ENCODE measurements around the gene STK35.
A peak's percentile ranks its signal among the peaks of the same experiment; 100 is the strongest.
"Not testable (repeated sequence)": the region's sequence is repeated elsewhere in the genome, so short reads cannot be mapped to it uniquely, and the experiment has no call there.

The STK35 gene

GRCh38 chr20:2169456-2170088 lies 67.9 kb downstream of the STK35 start:
- no peak overlapping the region for H3K23ac ChIP-seq (ENCODE audit: low read length)
- no peak overlapping the region for H2BK120ac ChIP-seq (ENCODE audit: insufficient read depth, low read length, poor library complexity)
- H3K9me3 ChIP-seq (ENCODE audit: insufficient read depth, low read depth, low read length): no peaks in the 10 kb centered on the region
- H3K36me3 ChIP-seq (ENCODE audit: control insufficient read depth in 1 of 2, insufficient read depth in 2 of 2, low read length in 2 of 2): no peaks in the 10 kb centered on the region
- H4K91ac ChIP-seq (ENCODE audit: low read depth, low read length): no peak overlapping the region
- H2AK5ac ChIP-seq (ENCODE audit: low read length): no peak overlapping the region
- no peak overlapping the region for H2AFZ ChIP-seq (ENCODE audit: insufficient read depth, low read length, poor library complexity)
- no peak overlapping the region for H3K4me2 ChIP-seq (ENCODE audit: low read length)
- peaks cover 4% of the 10 kb centered on the region in 2 experiments for H3K4me1 ChIP-seq (ENCODE audit: control insufficient read depth in 1 of 2, insufficient read depth in 2 of 2, low read length in 2 of 2)
- no peak overlapping the region for H4K12ac ChIP-seq (ENCODE audit: low read depth, low read length)
- no peak overlapping the region for H3K4ac ChIP-seq (ENCODE audit: low read depth, low read length)
- H3K27ac ChIP-seq (ENCODE audit: low read depth, low read length): no peak overlapping the region
- H3K79me2 ChIP-seq (ENCODE audit: control insufficient read depth, insufficient read depth, low read length, poor library complexity): no peaks in the 10 kb centered on the region
- no peak overlapping the region for H3K4me3 ChIP-seq (ENCODE audit: low read depth, low read length)
- no peak overlapping the region for H3K14ac ChIP-seq (ENCODE audit: low read length)
- no peak overlapping the region for H4K8ac ChIP-seq (ENCODE audit: low read depth, low read length)
- WGBS (ENCODE audit: extremely low coverage, insufficient coverage, insufficient read length): no CpG with 5 or more reads among the region's 12 CpGs
- H2BK5ac ChIP-seq (ENCODE audit: low read depth, low read length, poor library complexity): no peak overlapping the region
- H2BK12ac ChIP-seq (ENCODE audit: low read length): no peak overlapping the region
- no peaks in the 10 kb centered on the region for H3K27me3 ChIP-seq (ENCODE audit: insufficient read depth, low read length)
- no peak overlapping the region for H3K9ac ChIP-seq (ENCODE audit: low read length)
- no peaks in the 10 kb centered on the region for H3K79me1 ChIP-seq (ENCODE audit: low read length)
- H3K18ac ChIP-seq (ENCODE audit: low read length): no peak overlapping the region
- no peak for DNase-seq

GRCh38 chr20:2170404-2170803 lies 68.8 kb downstream of the STK35 start:
- Histone ChIP-seq H3K23ac (ENCODE audit: low read length) (no peak overlapping the region), H2BK120ac (ENCODE audit: insufficient read depth, low read length, poor library complexity) (no peak overlapping the region), H3K27ac (ENCODE audit: low read depth, low read length) (no peak overlapping the region), H2AFZ (ENCODE audit: insufficient read depth, low read length, poor library complexity) (no peak overlapping the region), H3K14ac (ENCODE audit: low read length) (no peak overlapping the region), H2BK12ac (ENCODE audit: low read length) (no peak overlapping the region), H4K8ac (ENCODE audit: low read depth, low read length) (no peak overlapping the region), H2AK5ac (ENCODE audit: low read length) (no peak overlapping the region), H3K4me2 (ENCODE audit: low read length) (no peak overlapping the region), H3K27me3 (ENCODE audit: insufficient read depth, low read length) (no peaks in the 10 kb centered on the region), H4K91ac (ENCODE audit: low read depth, low read length) (no peak overlapping the region), H2BK5ac (ENCODE audit: low read depth, low read length, poor library complexity) (no peak overlapping the region), H3K4me3 (ENCODE audit: low read depth, low read length) (no peak overlapping the region), H3K36me3 (ENCODE audit: control insufficient read depth in 1 of 2, insufficient read depth in 2 of 2, low read length in 2 of 2) (no peaks in the 10 kb centered on the region), H3K18ac (ENCODE audit: low read length) (no peak overlapping the region), H3K4me1 (ENCODE audit: control insufficient read depth in 1 of 2, insufficient read depth in 2 of 2, low read length in 2 of 2) (peaks cover 4% of the 10 kb centered on the region in 2 experiments), H4K12ac (ENCODE audit: low read depth, low read length) (no peak overlapping the region), H3K9me3 (ENCODE audit: insufficient read depth, low read depth, low read length) (no peaks in the 10 kb centered on the region), H3K79me1 (ENCODE audit: low read length) (no peaks in the 10 kb centered on the region), H3K9ac (ENCODE audit: low read length) (no peak overlapping the region), H3K4ac (ENCODE audit: low read depth, low read length) (no peak overlapping the region), H3K79me2 (ENCODE audit: control insufficient read depth, insufficient read depth, low read length, poor library complexity) (no peaks in the 10 kb centered on the region)
- WGBS (ENCODE audit: extremely low coverage, insufficient coverage, insufficient read length): no CpG with 5 or more reads among the region's 3 CpGs
- DNase-seq: no peak

- Histone ChIP-seq H4K8ac (ENCODE audit: low read depth, low read length) (no peak overlapping the region), H3K36me3 (ENCODE audit: control insufficient read depth in 1 of 2, insufficient read depth in 2 of 2, low read length in 2 of 2) (no peaks in the 10 kb centered on the region), H4K91ac (ENCODE audit: low read depth, low read length) (no peak overlapping the region), H3K4ac (ENCODE audit: low read depth, low read length) (no peak overlapping the region), H3K23ac (ENCODE audit: low read length) (no peak overlapping the region), H3K18ac (ENCODE audit: low read length) (no peak overlapping the region), H2BK12ac (ENCODE audit: low read length) (peak overlapping the region; percentile 6), H3K9ac (ENCODE audit: low read length) (no peak overlapping the region), H3K27me3 (ENCODE audit: insufficient read depth, low read length) (no peaks in the 10 kb centered on the region), H3K4me2 (ENCODE audit: low read length) (no peak overlapping the region), H4K12ac (ENCODE audit: low read depth, low read length) (no peak overlapping the region), H2AK5ac (ENCODE audit: low read length) (no peak overlapping the region), H3K27ac (ENCODE audit: low read depth, low read length) (no peak overlapping the region), H2AFZ (ENCODE audit: insufficient read depth, low read length, poor library complexity) (no peak overlapping the region), H3K79me1 (ENCODE audit: low read length) (no peaks in the 10 kb centered on the region), H2BK5ac (ENCODE audit: low read depth, low read length, poor library complexity) (no peak overlapping the region), H2BK120ac (ENCODE audit: insufficient read depth, low read length, poor library complexity) (no peak overlapping the region), H3K4me1 (ENCODE audit: control insufficient read depth in 1 of 2, insufficient read depth in 2 of 2, low read length in 2 of 2) (no peaks in the 10 kb centered on the region), H3K9me3 (ENCODE audit: insufficient read depth, low read depth, low read length) (no peaks in the 10 kb centered on the region), H3K4me3 (ENCODE audit: low read depth, low read length) (no peak overlapping the region), H3K14ac (ENCODE audit: low read length) (no peak overlapping the region), H3K79me2 (ENCODE audit: control insufficient read depth, insufficient read depth, low read length, poor library complexity) (no peaks in the 10 kb centered on the region)
- no peak for DNase-seq
- no CpG with 5 or more reads among the region's 10 CpGs for WGBS (ENCODE audit: extremely low coverage, insufficient coverage, insufficient read length)
Observed at GRCh38 chr20:2171266-2171790, 69.7 kb downstream of the STK35 start.

- DNase-seq; H2AFZ ChIP-seq (ENCODE audit: insufficient read depth, low read length, poor library complexity); H4K8ac ChIP-seq (ENCODE audit: low read depth, low read length); H3K79me2 ChIP-seq (ENCODE audit: control insufficient read depth, insufficient read depth, low read length, poor library complexity); H3K27ac ChIP-seq (ENCODE audit: low read depth, low read length); H2AK5ac ChIP-seq (ENCODE audit: low read length); H2BK5ac ChIP-seq (ENCODE audit: low read depth, low read length, poor library complexity); H3K27me3 ChIP-seq (ENCODE audit: insufficient read depth, low read length); H3K9ac ChIP-seq (ENCODE audit: low read length); H3K23ac ChIP-seq (ENCODE audit: low read length); H4K12ac ChIP-seq (ENCODE audit: low read depth, low read length); H2BK120ac ChIP-seq (ENCODE audit: insufficient read depth, low read length, poor library complexity); H3K4ac ChIP-seq (ENCODE audit: low read depth, low read length); H3K18ac ChIP-seq (ENCODE audit: low read length); H3K36me3 ChIP-seq (ENCODE audit: control insufficient read depth in 1 of 2, insufficient read depth in 2 of 2, low read length in 2 of 2); H3K4me2 ChIP-seq (ENCODE audit: low read length); H3K9me3 ChIP-seq (ENCODE audit: insufficient read depth, low read depth, low read length); H4K91ac ChIP-seq (ENCODE audit: low read depth, low read length); H3K4me1 ChIP-seq (ENCODE audit: control insufficient read depth in 1 of 2, insufficient read depth in 2 of 2, low read length in 2 of 2); H2BK12ac ChIP-seq (ENCODE audit: low read length); H3K79me1 ChIP-seq (ENCODE audit: low read length); H3K14ac ChIP-seq (ENCODE audit: low read length); H3K4me3 ChIP-seq (ENCODE audit: low read depth, low read length): not testable (repeated sequence)
- WGBS (ENCODE audit: extremely low coverage, insufficient coverage, insufficient read length): no CpG with 5 or more reads among the region's 6 CpGs
Observed at GRCh38 chr20:2171840-2172239, 70.2 kb downstream of the STK35 start.

All from trophoblast cell (in vitro differentiated cells and primary cell).